ENCODE data around the gene MTA3. TPM values are rescaled to one million over a fixed set of nuclear protein-coding genes. Genes with fewer than 3 reads are reported as not detected.
"Not testable (repeated sequence)": the region's sequence is repeated elsewhere in the genome, so short reads cannot be mapped to it uniquely, and the experiment has no call there.

Gene MTA3
- total RNA-seq, 1 donor from 2014 or later: 26.8 TPM

DNA sequence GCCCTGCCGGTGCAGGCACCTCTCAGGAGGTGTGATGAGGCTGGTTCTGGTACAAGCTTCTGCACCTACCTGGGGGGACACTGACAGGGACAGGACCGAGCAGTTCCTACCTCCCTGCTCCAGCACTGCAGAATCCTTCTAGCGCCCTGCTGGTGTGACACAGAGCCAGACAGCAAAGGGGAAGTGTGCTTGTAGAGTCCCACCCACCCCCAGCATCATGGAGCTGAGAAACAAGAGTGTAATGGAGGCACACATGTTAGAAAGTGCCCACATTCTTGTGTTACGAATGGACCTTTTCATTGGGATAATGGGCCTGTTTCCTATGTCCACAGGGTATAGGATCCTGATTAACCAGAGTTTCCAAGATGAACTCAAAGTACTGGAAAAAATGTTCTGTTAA, 157.2 kb downstream of the MTA3 start:
- ATAC-seq (ENCODE audit: low read depth) (no peak), DNase-seq (no peak)
- CTCF ChIA-PET: no interaction called here
- H3K4me3 Mint-ChIP-seq: no peak overlapping the region
- peaks cover 11% of the 10 kb centered on the region for H3K4me1 Mint-ChIP-seq
- peaks cover 18% of the 10 kb centered on the region for H3K36me3 Mint-ChIP-seq (ENCODE audit: low read depth)
- TF ChIP-seq, protein P1, sequence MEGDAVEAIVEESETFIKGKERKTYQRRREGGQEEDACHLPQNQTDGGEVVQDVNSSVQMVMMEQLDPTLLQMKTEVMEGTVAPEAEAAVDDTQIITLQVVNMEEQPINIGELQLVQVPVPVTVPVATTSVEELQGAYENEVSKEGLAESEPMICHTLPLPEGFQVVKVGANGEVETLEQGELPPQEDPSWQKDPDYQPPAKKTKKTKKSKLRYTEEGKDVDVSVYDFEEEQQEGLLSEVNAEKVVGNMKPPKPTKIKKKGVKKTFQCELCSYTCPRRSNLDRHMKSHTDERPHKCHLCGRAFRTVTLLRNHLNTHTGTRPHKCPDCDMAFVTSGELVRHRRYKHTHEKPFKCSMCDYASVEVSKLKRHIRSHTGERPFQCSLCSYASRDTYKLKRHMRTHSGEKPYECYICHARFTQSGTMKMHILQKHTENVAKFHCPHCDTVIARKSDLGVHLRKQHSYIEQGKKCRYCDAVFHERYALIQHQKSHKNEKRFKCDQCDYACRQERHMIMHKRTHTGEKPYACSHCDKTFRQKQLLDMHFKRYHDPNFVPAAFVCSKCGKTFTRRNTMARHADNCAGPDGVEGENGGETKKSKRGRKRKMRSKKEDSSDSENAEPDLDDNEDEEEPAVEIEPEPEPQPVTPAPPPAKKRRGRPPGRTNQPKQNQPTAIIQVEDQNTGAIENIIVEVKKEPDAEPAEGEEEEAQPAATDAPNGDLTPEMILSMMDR (IDR thresholded peaks at IDR 0.05): no peak
- H3K27ac Mint-ChIP-seq: no peak overlapping the region
- intact Hi-C loops (cut with micrococcal nuclease): no loop called here
- no peaks in the 10 kb centered on the region for H3K27me3 Mint-ChIP-seq
- POLR2A ChIA-PET: interaction anchor here (1.2 kb wide), 1 partner anchor 27 kb away, joined by 3 read pairs; no protein-coding TSS in a partner anchor
- H3K9me3 Mint-ChIP-seq: peaks cover 9% of the 10 kb centered on the region

DNA sequence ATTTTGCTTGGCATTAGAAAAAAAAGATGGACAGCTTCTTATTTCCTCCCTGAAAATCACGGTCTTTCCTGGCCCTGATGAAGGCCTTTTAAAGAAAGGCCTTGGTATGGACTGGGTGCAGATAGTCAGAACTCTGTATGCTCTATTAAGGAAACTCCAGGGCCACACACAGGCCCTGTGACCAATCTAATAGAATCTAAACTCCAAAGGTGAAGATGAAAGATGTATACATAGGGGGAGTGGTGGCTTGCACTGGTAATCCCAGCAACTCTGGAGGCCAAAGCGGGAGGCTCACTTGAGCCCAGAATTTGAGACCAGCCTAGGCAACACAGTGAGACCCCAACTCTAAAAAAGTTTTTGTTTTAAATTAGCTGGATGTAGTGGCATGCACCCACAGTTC, 158.2 kb downstream of the MTA3 start:
- Mint-ChIP-seq H3K27ac (no peak overlapping the region), H3K9me3 (peaks cover 15% of the 10 kb centered on the region), H3K4me1 (peaks cover 11% of the 10 kb centered on the region), H3K27me3 (no peaks in the 10 kb centered on the region), H3K36me3 (ENCODE audit: low read depth) (peaks cover 28% of the 10 kb centered on the region), H3K4me3 (no peak overlapping the region)
- ATAC-seq (ENCODE audit: low read depth): no peak
- intact Hi-C loops (cut with micrococcal nuclease): no loop called here
- no peak for DNase-seq
- ChIA-PET POLR2A (interaction anchor here (1.0 kb wide), 1 partner anchor 886 kb away, joined by 3 read pairs; no protein-coding TSS in a partner anchor), CTCF (no interaction called here)
- TF ChIP-seq, protein P1 (IDR thresholded peaks at IDR 0.05): no peak

- Mint-ChIP-seq H3K9me3 (peaks cover 37% of the 10 kb centered on the region), H3K36me3 (ENCODE audit: low read depth) (peaks cover 69% of the 10 kb centered on the region)
- not testable (repeated sequence) for H3K4me3 Mint-ChIP-seq
Measured at GRCh38 chr2:42731316-42731715, 162.9 kb downstream of the MTA3 start.

DNA sequence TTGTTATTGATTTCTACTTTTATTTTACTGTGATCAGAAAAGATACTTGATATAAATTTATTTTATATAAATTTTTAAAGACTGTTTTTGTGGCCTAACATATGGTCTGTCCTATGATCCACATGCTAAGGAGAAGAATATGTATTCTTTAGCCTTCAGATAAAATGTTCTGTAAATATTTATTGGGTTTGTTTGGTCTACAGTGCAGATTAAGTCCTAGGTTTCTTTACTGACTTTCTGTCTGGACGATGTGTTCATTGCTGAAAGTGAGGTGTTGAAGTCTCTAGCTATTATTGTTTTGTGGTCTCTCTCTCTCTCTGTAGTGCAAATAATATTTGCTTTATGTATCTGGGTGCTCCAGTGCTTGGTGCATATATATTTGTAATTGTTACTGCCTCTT, 165.4 kb downstream of the MTA3 start:
- TF ChIP-seq, protein P1 (IDR thresholded peaks at IDR 0.05): no peak
- intact Hi-C loops (cut with micrococcal nuclease): no loop called here
- Mint-ChIP-seq H3K27me3 (no peaks in the 10 kb centered on the region), H3K36me3 (ENCODE audit: low read depth) (peaks cover 85% of the 10 kb centered on the region), H3K4me3 (no peak overlapping the region), H3K27ac (no peak overlapping the region), H3K9me3 (peaks cover 48% of the 10 kb centered on the region), H3K4me1 (no peaks in the 10 kb centered on the region)
- ATAC-seq (ENCODE audit: low read depth): no peak
- DNase-seq: no peak
- CTCF ChIA-PET: no interaction called here
- POLR2A ChIA-PET: no interaction called here

More at GRCh38 chr2:42731316-42731715, 162.9 kb downstream of the MTA3 start:
- ATAC-seq (ENCODE audit: low read depth); DNase-seq; POLR2A ChIA-PET; CTCF ChIA-PET; H3K4me1 Mint-ChIP-seq; intact Hi-C loops (cut with micrococcal nuclease); H3K27me3 Mint-ChIP-seq; H3K27ac Mint-ChIP-seq: not testable (repeated sequence)

DNA sequence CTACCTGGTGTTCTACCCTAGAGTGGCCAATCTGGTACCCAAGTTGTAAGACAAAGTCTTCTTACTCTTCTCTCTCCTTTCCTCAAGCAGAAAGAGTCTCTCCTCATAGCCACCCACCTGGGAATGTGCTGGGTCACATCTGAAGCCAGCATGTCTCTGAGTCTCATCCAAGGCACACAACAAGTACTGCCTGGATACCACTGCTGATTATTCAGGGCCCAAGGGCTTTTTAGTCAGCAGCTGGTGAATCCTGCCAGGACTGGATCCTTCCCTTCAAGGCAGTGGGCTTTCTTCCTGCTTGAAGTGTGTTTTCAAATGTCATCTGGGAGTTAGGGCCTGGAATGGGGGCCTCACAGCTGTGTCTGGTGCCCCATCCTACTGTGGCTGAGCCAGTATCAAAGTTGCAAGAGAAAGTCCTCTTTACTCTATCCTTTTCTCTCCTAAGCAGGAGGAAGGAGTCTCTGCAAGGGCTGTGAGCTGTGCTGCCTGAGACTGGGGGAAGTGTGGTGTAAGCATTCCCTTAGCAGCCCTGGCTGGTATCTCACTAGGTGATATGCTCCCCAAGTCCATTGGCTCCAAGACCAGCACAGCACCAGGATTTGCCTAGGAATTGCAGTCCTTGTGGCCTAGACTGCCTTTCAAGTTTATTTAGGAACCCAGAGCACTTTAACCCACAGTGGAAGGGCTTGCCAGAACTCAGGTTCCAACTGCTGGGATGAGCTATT, 168.3 kb downstream of the MTA3 start:
- CTCF ChIA-PET: interaction anchor here (0.6 kb wide), 1 partner anchor 870 kb away, joined by 3 read pairs; no protein-coding TSS in a partner anchor
- H3K4me1 Mint-ChIP-seq: peaks cover 5% of the 10 kb centered on the region
- POLR2A ChIA-PET: no interaction called here
- H3K36me3 Mint-ChIP-seq (ENCODE audit: low read depth): peaks cover 78% of the 10 kb centered on the region
- no peak overlapping the region for H3K27ac Mint-ChIP-seq
- intact Hi-C loops (cut with micrococcal nuclease): no loop called here
- TF ChIP-seq, protein P1 (IDR thresholded peaks at IDR 0.05): no peak
- no peaks in the 10 kb centered on the region for H3K27me3 Mint-ChIP-seq
- no peak overlapping the region for H3K4me3 Mint-ChIP-seq
- ATAC-seq (ENCODE audit: low read depth) (no peak), DNase-seq (no peak)
- H3K9me3 Mint-ChIP-seq: peaks cover 37% of the 10 kb centered on the region

Data from activated B cell treated with CpG ODN at 0.5 μM for 24 hours (primary cell).